Measurements from ENCODE around the gene C16orf74. TPM values are rescaled to one million over a fixed set of nuclear protein-coding genes. Genes with fewer than 3 reads are reported as not detected.

Gene C16orf74
- total and polyA plus RNA-seq, 2 donors (not counting 1 experiment from before 2014, with no cell fraction given), result 73.0 to 83.3 TPM

DNA sequence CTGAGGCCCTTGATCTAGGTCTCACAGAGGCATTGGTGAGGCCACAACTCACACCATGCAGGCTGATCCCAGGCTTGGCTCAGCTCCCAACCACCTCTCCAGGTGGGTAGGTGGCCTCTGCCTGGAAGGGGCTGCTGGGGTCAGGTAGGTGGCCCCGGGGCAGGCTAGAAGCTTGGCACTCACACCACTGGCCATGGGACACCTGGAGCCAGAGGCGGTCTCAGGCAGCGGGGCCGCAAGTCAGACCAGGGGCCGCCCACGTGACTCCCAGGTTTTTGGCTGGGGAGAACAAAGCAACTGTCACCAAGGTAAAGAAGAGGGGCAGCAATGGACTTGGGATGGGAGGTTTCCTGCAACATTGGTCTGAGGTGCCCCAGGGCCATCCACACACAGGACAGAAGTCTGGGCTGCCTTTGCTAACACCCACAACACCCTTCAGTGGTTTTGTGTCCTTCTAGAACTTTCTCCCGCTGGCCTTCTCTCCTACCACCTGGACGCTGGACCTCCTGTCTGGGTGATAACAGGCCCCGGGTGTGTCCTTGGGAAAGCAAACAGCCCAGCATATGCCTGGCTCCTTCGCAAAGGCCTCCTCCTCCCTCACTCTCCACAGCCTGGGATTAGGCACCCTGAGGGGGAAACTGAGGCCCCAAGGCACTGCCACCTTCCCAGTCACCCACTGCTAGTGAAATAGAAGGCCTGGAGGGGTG, 16.4 kb downstream of the C16orf74 start:
- peaks cover 30 to 38% of the 10 kb centered on the region in 2 donors for H3K4me1 ChIP-seq (ENCODE audit: control insufficient read depth in 2 of 2, insufficient read depth in 2 of 2, low read length in 2 of 2)
- no peak for ATAC-seq (ENCODE audit: low read depth)
- no peaks in the 10 kb centered on the region for H3K9me3 ChIP-seq (ENCODE audit: control extremely low read depth in 1 of 3, control insufficient read depth in 2 of 3, insufficient read depth in 1 of 3, low read length in 2 of 3)
- H2AFZ ChIP-seq (ENCODE audit: insufficient read depth, low read depth, low read length, poor library complexity, severe bottlenecking), result peak overlapping the region; percentile 21
- 84% methylated on average over 8 of the region's 10 CpGs for WGBS (ENCODE audit: insufficient coverage)
- H3K9me3 Mint-ChIP-seq (ENCODE audit: insufficient read depth), result no peaks in the 10 kb centered on the region
- H3K36me3 ChIP-seq (replicated peaks in 1 of 2; ENCODE audit: control extremely low read depth in 1 of 2, control insufficient read depth in 1 of 2, extremely low read depth in 1 of 2, insufficient read depth in 2 of 2, low read length in 1 of 2), result peaks cover 2 to 27% of the 10 kb centered on the region in 2 experiments
- ChIA-PET POLR2A (interaction anchor here (3.8 kb wide), 1 partner anchor 19 kb away, joined by 24 read pairs; no protein-coding TSS in a partner anchor), CTCF (interaction anchor here (4.7 kb wide), 1 partner anchor 26 kb away, joined by 33 read pairs; no protein-coding TSS in a partner anchor)
- H3K9ac ChIP-seq (ENCODE audit: low read length), result peak overlapping the region; percentile 50
- no peaks in the 10 kb centered on the region for H3K27me3 Mint-ChIP-seq
- H3K4me2 ChIP-seq (replicated peaks; ENCODE audit: low read depth, low read length, poor library complexity, severe bottlenecking), result peak overlapping the region; percentile 74
- TF ChIP-seq EZH2 (IDR thresholded peaks at IDR 0.05; ENCODE audit: borderline replicate concordance, insufficient read depth, low read depth, low read length, poor library complexity, severe bottlenecking) (no peak), CTCF (IDR thresholded peaks at IDR 0.05) (no peak)
- H3K4me3 Mint-ChIP-seq, result no peak overlapping the region
- intact Hi-C loops (cut with micrococcal nuclease), result loop anchor here (1.0 to 5.0 kb wide), 3 partner anchors 17 to 47 kb away; partner anchors contain the start of genes C16orf74 and GINS2
- DNase-seq, result no peak
- no peak overlapping the region for H3K27ac Mint-ChIP-seq
- H3K4me1 Mint-ChIP-seq, result peaks cover 33% of the 10 kb centered on the region
- H3K27ac ChIP-seq (ENCODE audit: low read length in 2 of 2), result no peak overlapping the region
- no peaks in the 10 kb centered on the region for H3K27me3 ChIP-seq (replicated peaks in 1 of 4; ENCODE audit: control extremely low read depth in 1 of 4, control insufficient read depth in 3 of 4, insufficient read depth in 4 of 4, low read length in 3 of 4)
- peaks cover 76% of the 10 kb centered on the region for H3K79me2 ChIP-seq (ENCODE audit: control insufficient read depth, insufficient read depth, low read length)
- H3K4me3 ChIP-seq (ENCODE audit: control extremely low read depth in 1 of 5, extremely low read depth in 1 of 5, insufficient read depth in 1 of 5, low read depth in 2 of 5, low read length in 4 of 5), result peak overlapping the region in 1 of 5 experiments; percentile 38
- peaks cover 53% of the 10 kb centered on the region for H4K20me1 ChIP-seq (ENCODE audit: control insufficient read depth, insufficient read depth, low read length, poor library complexity, severe bottlenecking)

DNA sequence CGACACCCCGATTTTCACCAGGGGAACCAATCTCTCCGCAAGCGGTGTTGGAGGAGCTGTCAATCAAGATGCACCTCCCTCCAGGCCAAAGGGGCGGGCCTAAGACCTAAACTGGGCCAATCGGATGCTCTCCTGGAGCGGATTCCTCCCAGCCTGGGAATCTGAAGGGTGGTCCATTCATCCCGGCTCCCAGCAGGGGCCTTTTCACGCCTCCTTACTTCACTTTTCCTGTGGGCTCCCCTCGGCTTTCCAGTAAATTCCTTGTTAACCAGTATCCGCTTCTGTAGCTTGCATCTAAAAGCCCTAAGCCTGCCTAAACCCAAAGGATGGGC, 17.1 kb downstream of the C16orf74 start:
- WGBS (ENCODE audit: insufficient coverage), result 93% methylated on average over 10 of the region's 11 CpGs
- Histone ChIP-seq H3K27me3 (replicated peaks in 1 of 4; ENCODE audit: control extremely low read depth in 1 of 4, control insufficient read depth in 3 of 4, insufficient read depth in 4 of 4, low read length in 3 of 4) (no peaks in the 10 kb centered on the region), H3K27ac (ENCODE audit: low read length in 2 of 2) (no peak overlapping the region), H2AFZ (ENCODE audit: insufficient read depth, low read depth, low read length, poor library complexity, severe bottlenecking) (no peak overlapping the region), H3K79me2 (ENCODE audit: control insufficient read depth, insufficient read depth, low read length) (peaks cover 76% of the 10 kb centered on the region), H3K4me1 (ENCODE audit: control insufficient read depth in 2 of 2, insufficient read depth in 2 of 2, low read length in 2 of 2) (peaks cover 30 to 38% of the 10 kb centered on the region in 2 donors), H3K4me3 (ENCODE audit: control extremely low read depth in 1 of 5, extremely low read depth in 1 of 5, insufficient read depth in 1 of 5, low read depth in 2 of 5, low read length in 4 of 5) (no peak overlapping the region), H3K9me3 (ENCODE audit: control extremely low read depth in 1 of 3, control insufficient read depth in 2 of 3, insufficient read depth in 1 of 3, low read length in 2 of 3) (no peaks in the 10 kb centered on the region), H4K20me1 (ENCODE audit: control insufficient read depth, insufficient read depth, low read length, poor library complexity, severe bottlenecking) (peaks cover 60% of the 10 kb centered on the region), H3K9ac (ENCODE audit: low read length) (no peak overlapping the region), H3K36me3 (replicated peaks in 1 of 2; ENCODE audit: control extremely low read depth in 1 of 2, control insufficient read depth in 1 of 2, extremely low read depth in 1 of 2, insufficient read depth in 2 of 2, low read length in 1 of 2) (peaks cover 0 to 23% of the 10 kb centered on the region in 2 experiments), H3K4me2 (replicated peaks; ENCODE audit: low read depth, low read length, poor library complexity, severe bottlenecking) (no peak overlapping the region)
- Mint-ChIP-seq H3K27me3 (no peaks in the 10 kb centered on the region), H3K4me1 (peaks cover 33% of the 10 kb centered on the region), H3K27ac (no peak overlapping the region), H3K4me3 (no peak overlapping the region), H3K9me3 (ENCODE audit: insufficient read depth) (no peaks in the 10 kb centered on the region)
- no peak for DNase-seq
- no peak for ATAC-seq (ENCODE audit: low read depth)
- ChIA-PET POLR2A (no interaction called here), CTCF (no interaction called here)
- TF ChIP-seq CTCF (IDR thresholded peaks at IDR 0.05), result no peak
- no peak for TF ChIP-seq EZH2 (IDR thresholded peaks at IDR 0.05; ENCODE audit: borderline replicate concordance, insufficient read depth, low read depth, low read length, poor library complexity, severe bottlenecking)
- intact Hi-C loops (cut with micrococcal nuclease), result no loop called here

All from B cell (primary cell).